Measurements from ENCODE around the gene TMEM135.

Gene TMEM135

GRCh38 chr11:87194985-87195820, 157.5 kb downstream of the TMEM135 start:
- no peak for DNase-seq (ENCODE audit: low read depth in 2 of 2)

DNA sequence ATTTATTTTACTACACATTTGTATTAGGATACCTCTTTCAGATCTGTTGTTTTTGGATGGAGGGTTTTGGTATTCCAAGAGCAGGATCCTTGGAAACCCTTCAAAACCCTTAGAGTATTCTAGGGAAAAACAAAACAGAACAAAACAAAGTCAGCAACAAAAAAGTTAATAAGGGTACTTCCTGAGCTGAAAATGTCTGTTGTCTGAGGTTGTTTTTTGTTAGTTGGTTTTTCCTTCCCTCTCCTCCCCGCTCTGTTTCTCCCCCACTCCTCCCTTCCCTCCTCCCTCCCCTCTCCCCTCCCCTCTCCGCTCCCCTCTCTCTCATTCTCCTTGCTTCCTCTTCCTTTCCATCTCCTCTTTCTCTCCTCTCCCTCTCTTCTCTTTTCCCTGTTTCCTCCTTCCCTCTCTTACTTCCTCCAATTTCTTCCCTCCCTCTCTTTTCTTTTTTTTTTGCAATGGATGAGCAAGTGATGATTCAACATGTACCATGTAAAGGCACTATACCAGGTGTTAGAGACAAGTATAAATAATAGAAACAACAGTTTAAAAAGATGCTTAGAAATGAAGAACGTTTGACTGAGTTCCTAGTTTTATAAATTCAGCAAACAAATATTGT, 160.6 kb downstream of the TMEM135 start:
- no peak for DNase-seq (ENCODE audit: low read depth in 2 of 2)

DNA sequence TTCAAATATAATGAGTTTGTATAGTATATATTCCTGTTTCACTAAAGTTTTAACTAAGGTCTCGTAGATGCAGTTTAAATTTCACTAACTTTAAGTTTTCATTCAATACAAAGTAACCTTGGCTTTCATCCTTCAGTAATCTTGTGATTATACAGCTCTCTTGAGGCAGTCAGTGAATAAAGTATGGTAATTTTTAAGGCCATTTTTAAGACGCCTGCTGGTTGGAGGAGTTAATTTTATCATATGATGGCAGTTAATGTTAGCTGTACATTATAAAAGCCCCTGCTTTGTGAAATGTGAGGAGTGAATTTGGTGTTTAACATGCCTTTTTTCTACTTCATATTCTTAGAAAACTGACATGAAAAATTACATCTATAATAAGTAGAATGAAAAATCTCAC, 163.6 kb downstream of the TMEM135 start:
- no peak for DNase-seq (ENCODE audit: low read depth in 2 of 2)

DNA sequence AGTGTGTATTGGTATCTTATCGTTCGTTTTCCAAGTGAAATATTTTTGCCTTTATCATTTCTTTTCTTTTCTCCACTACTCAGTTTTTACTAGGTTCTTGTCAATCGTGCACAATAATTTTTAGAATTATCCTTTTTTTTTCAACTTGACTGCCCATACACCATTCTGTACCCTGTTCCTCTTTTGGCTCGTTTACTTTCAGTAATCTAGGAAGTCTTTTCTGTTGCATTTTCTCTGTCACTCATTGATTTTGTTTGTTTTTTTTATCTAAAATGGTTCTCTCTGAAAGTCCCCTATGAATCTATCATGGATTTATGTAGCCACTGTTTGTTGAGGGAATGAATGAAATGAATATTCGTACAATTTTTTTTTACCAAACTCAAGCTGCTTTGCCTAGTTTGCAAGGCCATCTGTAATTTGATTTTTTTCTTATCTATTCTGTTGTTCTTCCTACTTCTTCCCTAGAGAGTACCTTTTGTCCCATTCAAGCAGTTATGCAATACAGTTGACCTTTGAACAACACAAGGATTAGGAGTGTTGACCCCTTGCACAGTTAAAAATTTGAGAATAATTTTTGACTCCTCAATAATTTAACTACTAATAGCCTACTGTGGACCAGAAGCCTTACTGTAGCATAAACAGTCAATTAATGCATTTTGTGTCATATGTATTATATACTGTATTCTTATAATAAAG, 166.3 kb downstream of the TMEM135 start:
- no peak for DNase-seq (ENCODE audit: low read depth in 2 of 2)

DNA sequence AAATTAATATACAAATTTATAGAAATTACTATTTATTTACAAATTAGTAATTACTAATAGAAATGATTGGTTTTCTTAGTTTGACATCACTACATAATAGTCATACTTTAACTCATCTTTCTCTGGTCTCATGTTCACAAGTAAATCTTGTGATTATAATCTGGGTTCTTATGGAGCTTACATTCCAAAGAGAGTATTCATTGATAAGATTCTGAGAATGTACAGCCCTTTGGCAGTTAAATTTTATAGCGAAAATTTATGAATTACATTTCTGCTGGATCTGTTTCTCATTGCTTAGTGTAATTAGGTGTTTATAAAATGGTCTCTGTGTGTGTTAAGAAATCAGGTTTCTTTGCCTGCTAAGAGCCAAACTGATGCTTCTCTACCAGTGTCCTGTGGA, 175.2 kb downstream of the TMEM135 start:
- peak in 1 of 2 experiments; percentile 10 for DNase-seq (ENCODE audit: low read depth in 2 of 2)

- DNase-seq (ENCODE audit: low read depth in 2 of 2) = no peak
Observed at GRCh38 chr11:87213444-87213843, 175.7 kb downstream of the TMEM135 start.

DNA sequence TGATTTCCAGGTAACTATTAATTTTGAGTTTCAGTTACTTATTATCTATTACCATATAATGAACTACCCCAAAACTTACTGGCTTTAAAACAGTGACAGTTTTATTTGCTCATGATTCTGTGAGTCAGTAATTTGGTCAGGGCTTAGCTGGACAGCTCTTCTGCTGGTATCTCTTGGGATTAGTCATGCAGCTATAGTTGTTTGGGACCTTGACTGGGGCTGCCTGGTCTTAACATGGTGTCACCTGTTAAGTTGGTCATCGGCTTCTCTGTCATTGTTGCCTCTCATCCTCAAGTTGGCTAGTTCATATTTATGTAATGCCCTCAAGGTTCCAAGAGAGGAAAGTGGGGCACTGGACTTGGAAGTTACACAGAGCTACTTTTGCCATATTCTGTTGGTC, 177.5 kb downstream of the TMEM135 start:
- DNase-seq (ENCODE audit: low read depth in 2 of 2) = no peak

DNA sequence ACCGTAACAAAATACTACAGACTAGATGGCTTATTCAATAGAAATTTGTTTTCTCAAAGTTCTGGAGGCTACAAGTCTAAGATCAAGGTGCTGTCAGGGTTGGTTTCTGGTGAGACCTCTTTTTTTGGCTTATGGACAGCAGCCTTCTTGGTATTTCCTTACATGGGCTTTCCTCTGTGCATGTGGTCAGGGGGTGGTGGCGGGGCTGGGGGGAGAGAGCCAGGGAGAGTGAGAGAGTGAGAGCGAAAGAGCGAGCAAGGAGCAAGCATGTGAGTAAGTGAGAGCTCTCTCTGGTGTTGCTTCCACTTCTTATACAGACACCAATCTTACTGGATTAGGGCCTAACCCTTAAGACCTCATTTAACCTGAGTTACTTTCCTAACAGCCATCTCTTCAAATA, 181.5 kb downstream of the TMEM135 start:
- DNase-seq (ENCODE audit: low read depth in 2 of 2) = no peak

DNA sequence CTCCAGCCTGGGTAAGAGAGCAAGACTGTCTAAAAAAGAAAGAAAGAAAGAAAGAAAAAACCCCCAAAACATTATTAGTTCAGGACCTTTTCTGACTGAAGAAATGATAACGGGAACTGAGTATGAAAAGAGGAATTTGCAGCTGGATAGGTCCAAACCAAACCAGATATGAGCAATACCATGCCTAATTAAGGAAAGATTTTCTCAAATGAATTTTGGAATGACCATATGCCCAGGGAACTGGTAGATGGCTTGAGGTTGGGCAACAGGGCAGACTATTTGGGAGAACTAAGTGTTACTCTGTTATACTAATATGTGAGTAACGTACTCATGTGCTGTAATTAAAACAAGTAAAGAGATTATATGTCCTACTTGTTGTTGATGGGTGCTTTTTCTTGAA, 186.1 kb downstream of the TMEM135 start:
- no peak for DNase-seq (ENCODE audit: low read depth in 2 of 2)

DNA sequence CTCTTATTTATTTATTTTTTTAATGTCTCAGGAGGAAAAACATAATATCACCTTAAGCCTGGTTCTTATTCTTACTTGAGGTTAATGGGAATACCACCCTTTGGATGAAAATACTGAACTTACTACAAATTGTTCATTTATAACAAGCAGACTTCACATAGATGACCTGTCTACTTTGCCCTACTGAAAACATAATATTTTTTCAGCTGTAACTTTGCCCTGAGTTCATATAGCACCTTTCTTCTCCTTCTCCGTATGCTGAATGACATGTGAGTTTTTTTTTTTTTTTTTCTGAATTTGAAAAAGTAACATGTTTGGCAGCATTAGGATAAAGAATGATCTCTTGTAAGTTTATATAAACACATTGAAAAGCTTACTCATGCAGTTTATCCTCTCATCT, 186.8 kb downstream of the TMEM135 start:
- DNase-seq (ENCODE audit: low read depth in 2 of 2) = no peak

- no peak for DNase-seq (ENCODE audit: low read depth in 2 of 2)
Observed at GRCh38 chr11:87228820-87229219, 191.1 kb downstream of the TMEM135 start.

GRCh38 chr11:87230995-87231394, 193.3 kb downstream of the TMEM135 start:
- no peak for DNase-seq (ENCODE audit: low read depth in 2 of 2)

DNA sequence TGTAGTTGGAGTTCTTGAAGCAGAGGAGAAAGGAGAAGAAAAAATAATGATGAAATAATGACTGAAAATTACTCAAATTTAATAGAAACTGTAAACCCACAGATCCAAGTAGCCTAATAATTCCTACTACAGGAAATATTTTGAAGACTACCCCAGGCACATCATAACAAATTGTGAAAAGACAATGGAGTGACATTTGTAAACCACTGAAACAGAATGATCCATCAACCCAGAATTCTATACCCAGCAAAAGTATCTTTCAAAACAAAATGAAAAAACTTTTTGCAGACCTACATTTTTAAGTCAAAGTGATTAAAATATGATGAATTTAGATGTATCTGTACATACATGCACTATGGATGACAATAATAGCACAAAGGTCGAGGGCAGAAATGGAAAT, 194.6 kb downstream of the TMEM135 start:
- no peak for DNase-seq (ENCODE audit: low read depth in 2 of 2)

- no peak for DNase-seq (ENCODE audit: low read depth in 2 of 2)
Observed at GRCh38 chr11:87235366-87235765, 197.6 kb downstream of the TMEM135 start.

DNA sequence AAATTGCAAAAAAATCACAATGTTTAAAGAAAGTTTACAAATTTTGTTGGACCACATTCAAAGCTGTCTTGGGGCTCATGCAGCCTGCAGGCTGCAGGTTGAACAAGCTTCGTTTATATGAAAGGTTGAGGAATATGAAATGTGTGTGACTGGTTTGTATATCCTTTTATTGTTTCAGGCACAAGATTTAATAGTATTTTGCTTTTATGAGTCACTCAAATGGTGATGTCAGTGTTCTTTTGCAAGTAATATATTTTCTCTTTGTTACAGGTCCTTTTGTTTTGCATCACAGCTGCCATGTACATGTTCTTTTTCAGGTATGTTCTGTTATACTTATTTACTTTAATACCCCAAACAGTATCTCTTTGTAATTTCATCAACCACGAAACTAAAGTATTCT, 198.6 kb downstream of the TMEM135 start:
- DNase-seq (ENCODE audit: low read depth in 2 of 2) = no peak

DNA sequence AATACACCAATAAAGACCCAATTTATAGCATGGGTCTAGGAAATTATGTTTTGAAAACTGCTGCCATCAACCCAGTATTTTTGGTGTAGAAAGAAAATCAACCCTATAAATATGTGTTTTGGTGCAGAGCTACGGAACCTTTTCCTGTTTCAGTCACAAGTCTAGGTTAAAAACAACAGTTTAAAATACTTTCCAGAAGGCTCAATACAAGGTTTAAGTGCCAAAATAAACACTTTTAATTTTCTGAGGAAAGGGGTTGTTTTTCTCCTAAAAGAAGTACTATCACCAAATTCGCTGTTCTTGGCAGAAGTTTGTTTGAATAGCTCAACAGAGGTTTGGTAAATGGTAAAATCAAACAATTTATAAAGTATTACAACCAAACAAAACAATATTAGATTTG, 201.3 kb downstream of the TMEM135 start:
- no peak for DNase-seq (ENCODE audit: low read depth in 2 of 2)

GRCh38 chr11:87239531-87239930, 201.8 kb downstream of the TMEM135 start:
- DNase-seq (ENCODE audit: low read depth in 2 of 2) = no peak

DNA sequence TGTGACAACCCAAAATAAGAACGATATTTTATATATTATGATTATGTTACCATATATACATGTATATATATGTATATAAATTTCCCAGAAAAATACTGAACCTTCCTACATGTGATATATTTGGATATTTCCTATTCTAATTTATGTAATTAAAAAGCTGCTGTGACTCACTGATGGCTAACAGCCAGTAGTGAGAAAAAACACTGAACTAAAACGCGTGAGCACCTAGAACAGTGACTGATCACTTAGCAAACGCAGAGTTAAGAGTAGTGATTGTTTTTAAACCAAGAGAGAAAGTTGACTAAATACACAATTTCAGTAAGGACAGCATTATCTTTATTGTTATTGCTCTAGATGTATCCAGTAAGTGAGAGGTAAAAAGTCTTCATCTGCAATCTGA, 213.8 kb downstream of the TMEM135 start:
- no peak for DNase-seq (ENCODE audit: low read depth in 2 of 2)

DNA sequence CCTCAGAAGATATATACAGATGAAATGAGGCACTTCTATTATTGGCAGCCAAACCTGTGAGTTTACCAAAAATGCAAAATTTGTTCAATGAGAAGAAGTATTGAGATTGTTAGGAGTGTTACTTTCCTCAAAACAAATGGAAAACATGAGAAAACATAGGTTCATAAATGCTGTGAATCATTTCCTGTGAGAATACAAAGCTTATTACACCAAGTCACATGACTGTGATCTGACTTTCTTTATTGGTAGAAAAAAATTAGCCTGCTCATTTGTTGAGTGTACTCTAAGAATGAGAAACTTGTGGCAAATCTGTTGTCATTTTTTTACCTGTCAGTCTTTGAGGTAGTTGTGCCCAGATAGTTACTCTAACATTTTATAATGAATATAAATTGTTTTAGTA, 215.1 kb downstream of the TMEM135 start:
- DNase-seq (ENCODE audit: low read depth in 2 of 2) = no peak

GRCh38 chr11:87254562-87254961, 216.8 kb downstream of the TMEM135 start:
- no peak for DNase-seq (ENCODE audit: low read depth in 2 of 2)

DNA sequence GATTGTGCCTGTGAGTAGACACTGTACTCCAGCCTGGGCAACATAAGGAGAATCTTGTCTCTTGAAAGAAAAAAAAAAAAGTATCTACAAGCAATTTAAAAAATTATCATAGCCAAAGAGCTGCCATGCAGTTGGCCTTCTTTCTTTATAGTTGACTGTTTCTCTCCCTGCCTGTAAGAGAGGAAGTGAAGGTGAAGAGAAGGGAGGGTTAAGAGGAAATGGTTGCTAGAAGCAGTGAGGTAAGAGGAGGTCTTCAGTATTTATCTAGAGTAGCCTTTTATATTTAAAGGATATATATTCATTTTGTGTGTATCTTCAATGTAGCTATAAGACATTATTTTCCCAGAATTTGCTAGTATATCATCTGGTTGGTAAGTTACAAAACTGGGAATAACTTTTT, 217.9 kb downstream of the TMEM135 start:
- no peak for DNase-seq (ENCODE audit: low read depth in 2 of 2)

DNA sequence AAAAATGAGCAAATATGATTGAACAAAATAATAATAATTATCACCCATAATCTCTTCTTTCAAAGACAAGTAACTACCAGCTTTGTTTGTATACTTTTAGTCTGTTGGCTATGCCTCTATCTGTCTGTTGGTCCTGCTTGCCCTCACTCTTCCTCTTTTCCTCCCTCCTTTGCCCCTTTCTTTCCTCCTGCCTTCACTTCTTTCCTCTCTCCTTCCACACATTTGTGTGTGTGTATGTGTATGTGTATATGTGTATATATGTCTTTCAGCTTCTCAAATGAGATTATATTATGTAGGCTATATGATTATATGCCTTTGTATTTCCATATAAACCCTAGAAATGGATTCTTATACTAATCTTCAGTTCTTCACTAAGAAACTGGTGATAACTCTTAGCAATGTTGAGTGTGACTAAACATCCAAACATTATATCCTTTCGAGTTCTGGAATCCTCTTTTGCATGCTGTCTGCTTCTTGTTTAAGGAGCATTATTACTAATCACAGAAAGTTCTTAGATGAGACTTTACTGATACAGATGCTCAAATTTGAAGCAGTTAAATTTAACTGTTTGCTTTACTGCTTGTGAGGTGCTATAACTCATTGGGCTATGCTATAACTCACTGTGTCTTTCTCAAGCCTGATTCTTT, 219.1 kb downstream of the TMEM135 start:
- no peak for DNase-seq (ENCODE audit: low read depth in 2 of 2)
